Calu3 (cell line): Measurements from ENCODE around the gene SOX10. TPM values are rescaled to one million over a fixed set of nuclear protein-coding genes. Genes with fewer than 3 reads are reported as not detected.

ENCODE experiments used
- BruUV-seq: library from RNA; stranded (reverse); fragments of 400-500 nt; replicated peaks from 2 replicates; lab custom pipeline; 2021; lab: Mats Ljungman, UMichigan
- CTCF ChIA-PET: fragments of 300-600 bp; sonication (Branson Sonifier 250); formaldehyde crosslinking; loops from one replicate; lab custom pipeline; 2022; ENCODE audit warnings: antibody characterized with exemption; lab: Charles Lee
- DNase-seq: peaks from one replicate; pipeline ENCODE4 v3.0.0; 2022
- H3K27ac Mint-ChIP-seq: one replicate; pipeline ENCODE4 v1.8.0; 2022; ENCODE audit warnings: mixed read lengths; ENCODE audit not compliant: unreplicated experiment
- H3K27me3 Mint-ChIP-seq: one replicate; pipeline ENCODE4 v1.8.0; 2022; ENCODE audit warnings: mixed read lengths; ENCODE audit not compliant: unreplicated experiment
- H3K36me3 Mint-ChIP-seq: one replicate; pipeline ENCODE4 v1.8.0; 2022; ENCODE audit warnings: mild to moderate bottlenecking, moderate library complexity, mixed read lengths; ENCODE audit not compliant: insufficient read depth, unreplicated experiment
- H3K4me1 Mint-ChIP-seq: one replicate; pipeline ENCODE4 v1.8.0; 2022; ENCODE audit warnings: mild to moderate bottlenecking, low read depth, mixed read lengths; ENCODE audit not compliant: unreplicated experiment
- H3K4me3 Mint-ChIP-seq: one replicate; pipeline ENCODE4 v1.8.0; 2022; ENCODE audit warnings: mild to moderate bottlenecking, low read depth, moderate library complexity, mixed read lengths; ENCODE audit not compliant: unreplicated experiment
- H3K9me3 Mint-ChIP-seq: one replicate; pipeline ENCODE4 v1.8.0; 2022; ENCODE audit warnings: low read depth, mixed read lengths; ENCODE audit not compliant: unreplicated experiment
- CTCF ChIP-seq: fragments of 200-600 bp; IDR thresholded peaks from one replicate; pipeline ENCODE4 v1.8.0; 2022; ENCODE audit warnings: antibody characterized with exemption; ENCODE audit not compliant: unreplicated experiment
- intact Hi-C: fragments of 100-400 bp; cut with micrococcal nuclease; formaldehyde crosslinking; loops from one replicate; pipeline ENCODE4 v1.10.0; 2022; ENCODE audit not compliant: unreplicated experiment
- total RNA-seq: library from RNA; stranded (reverse); gene quantifications from 2 replicates; pipeline ENCODE4 v1.2.3, GENCODE V29; 2022

The SOX10 gene
- total RNA-seq, 1 experiment from 2014 or later: not detected

DNA sequence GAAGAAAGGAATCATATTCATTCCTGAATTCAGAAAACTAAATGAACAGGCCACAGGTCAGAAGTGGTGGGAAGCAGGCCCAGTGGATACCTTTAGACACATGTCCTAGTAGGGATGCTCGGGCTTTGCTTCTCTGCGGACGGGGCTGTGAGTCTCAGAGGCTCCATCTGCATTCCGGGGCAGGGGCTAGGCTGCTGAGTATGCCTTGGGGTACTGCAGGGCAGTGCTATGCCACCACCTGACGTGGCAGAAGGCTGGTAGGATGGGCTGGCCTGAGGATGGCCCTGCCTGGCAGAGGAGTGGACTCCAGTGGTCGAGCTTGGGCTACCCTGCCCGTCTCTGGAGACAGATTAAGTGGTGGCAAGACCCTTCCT, 40.5 kb downstream of the SOX10 start:
- peaks cover 60% of the 10 kb centered on the region for H3K36me3 Mint-ChIP-seq

DNA sequence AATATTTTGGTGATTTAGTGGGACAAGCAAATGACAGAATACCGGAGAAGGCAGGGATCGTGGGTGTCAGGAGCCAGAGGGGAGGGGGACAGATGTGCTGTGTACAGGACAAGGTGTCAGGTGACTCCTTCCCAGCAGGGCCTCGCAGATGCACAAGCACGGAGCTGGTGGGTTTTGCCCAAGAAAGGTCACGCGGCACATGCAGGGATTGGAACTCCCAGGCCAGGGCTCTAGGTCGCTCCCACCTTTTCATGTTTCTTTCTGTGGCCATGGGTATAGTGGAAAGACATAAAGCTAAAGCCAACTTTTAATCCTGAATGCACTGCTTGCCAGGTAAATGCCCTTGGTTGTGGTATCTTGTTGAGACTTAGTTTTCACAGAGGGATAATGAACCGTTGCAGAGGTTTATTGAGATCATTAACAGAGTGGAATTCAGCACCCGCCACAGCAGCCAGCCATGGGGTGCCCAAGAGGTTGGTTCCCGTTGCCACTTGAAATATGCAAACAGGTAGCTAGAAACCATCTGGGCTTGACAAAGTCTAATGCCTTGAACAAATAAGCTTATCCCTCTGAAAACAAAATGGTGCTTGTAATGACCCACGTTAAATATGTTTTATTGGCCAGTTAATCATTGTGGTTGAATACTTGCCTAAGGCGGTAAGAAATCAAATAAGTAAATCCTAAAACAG, 41.1 kb downstream of the SOX10 start:
- no peaks in the 10 kb centered on the region for H3K4me1 Mint-ChIP-seq
- H3K27me3 Mint-ChIP-seq: no peaks in the 10 kb centered on the region
- H3K27ac Mint-ChIP-seq: no peak overlapping the region
- H3K4me3 Mint-ChIP-seq: no peak overlapping the region
- intact Hi-C loops: no loop called here
- no peaks in the 10 kb centered on the region for H3K9me3 Mint-ChIP-seq
- H3K36me3 Mint-ChIP-seq: peaks cover 64% of the 10 kb centered on the region
- BruUV-seq: no TSS peak
- no peak for DNase-seq
- CTCF ChIA-PET: interaction anchor here (2.2 kb wide), 1 partner anchor 11 kb away, joined by 8 read pairs; the partner anchor contains the start of genes C22orf23 and POLR2F
- no peak for TF ChIP-seq CTCF

More for the DNA sequence above, 40.5 kb downstream of the SOX10 start:
- no peak for DNase-seq
- TSS peak; percentile 13 for BruUV-seq
- Mint-ChIP-seq H3K27me3 (no peaks in the 10 kb centered on the region), H3K9me3 (no peaks in the 10 kb centered on the region), H3K4me3 (no peak overlapping the region), H3K27ac (no peak overlapping the region), H3K4me1 (no peaks in the 10 kb centered on the region)
- intact Hi-C loops: no loop called here
- no peak for TF ChIP-seq CTCF
- CTCF ChIA-PET: interaction anchor here (2.2 kb wide), 1 partner anchor 10 kb away, joined by 8 read pairs; the partner anchor contains the start of genes C22orf23 and POLR2F

DNA sequence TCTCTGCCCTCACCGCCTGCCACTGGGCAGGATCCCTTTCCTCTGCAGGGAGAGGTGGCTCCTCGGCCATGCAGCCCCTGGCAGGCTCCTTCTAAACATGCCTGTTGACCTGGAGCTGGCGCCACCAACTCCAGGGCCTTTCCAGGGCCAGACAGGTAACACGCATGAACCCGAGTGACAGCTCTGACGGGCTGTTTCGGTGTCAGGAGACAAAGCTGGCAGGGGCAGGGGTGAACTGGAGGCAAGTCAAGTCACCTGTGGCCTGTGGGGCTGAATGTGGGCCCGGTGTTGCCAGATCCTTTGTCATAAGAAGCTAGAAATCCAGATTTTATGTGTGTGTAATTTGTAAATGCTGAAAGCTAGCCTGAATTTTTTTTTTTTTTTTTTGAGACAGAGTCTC, 42.2 kb downstream of the SOX10 start:
- intact Hi-C loops: no loop called here
- Mint-ChIP-seq H3K4me1 (no peaks in the 10 kb centered on the region), H3K36me3 (peaks cover 75% of the 10 kb centered on the region), H3K27ac (no peak overlapping the region), H3K4me3 (no peak overlapping the region), H3K9me3 (no peaks in the 10 kb centered on the region), H3K27me3 (no peaks in the 10 kb centered on the region)
- no peak for TF ChIP-seq CTCF
- no peak for DNase-seq
- no TSS peak for BruUV-seq
- CTCF ChIA-PET: no interaction called here

DNA sequence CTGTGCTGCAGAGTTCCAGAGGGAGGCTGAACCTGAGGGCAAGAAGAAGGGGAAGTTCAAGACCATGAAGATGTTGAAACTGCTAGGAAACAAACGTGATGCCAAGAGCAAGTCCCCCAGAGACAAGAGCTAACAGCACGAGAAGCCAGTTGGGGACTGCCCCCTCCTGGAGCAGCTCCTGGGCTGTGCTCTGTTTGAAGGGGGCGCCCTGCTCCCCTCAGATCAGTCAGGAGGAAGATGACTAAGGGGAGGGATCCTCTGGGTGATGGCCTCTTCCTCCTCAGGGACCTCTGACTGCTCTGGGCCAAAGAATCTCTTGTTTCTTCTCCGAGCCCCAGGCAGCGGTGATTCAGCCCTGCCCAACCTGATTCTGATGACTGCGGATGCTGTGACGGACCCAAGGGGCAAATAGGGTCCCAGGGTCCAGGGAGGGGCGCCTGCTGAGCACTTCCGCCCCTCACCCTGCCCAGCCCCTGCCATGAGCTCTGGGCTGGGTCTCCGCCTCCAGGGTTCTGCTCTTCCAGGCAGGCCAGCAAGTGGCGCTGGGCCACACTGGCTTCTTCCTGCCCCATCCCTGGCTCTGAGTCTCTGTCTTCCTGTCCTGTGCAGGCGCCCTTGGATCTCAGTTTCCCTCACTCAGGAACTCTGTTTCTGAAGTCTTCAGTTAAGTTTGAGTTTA, 43.5 kb downstream of the SOX10 start:
- CTCF ChIA-PET: interaction anchor here (0.5 kb wide), 1 partner anchor 712 kb away, joined by 5 read pairs; no protein-coding TSS in a partner anchor
- no peak for TF ChIP-seq CTCF
- no peak for DNase-seq
- Mint-ChIP-seq H3K4me1 (no peaks in the 10 kb centered on the region), H3K4me3 (no peak overlapping the region), H3K36me3 (peaks cover 82% of the 10 kb centered on the region), H3K27me3 (no peaks in the 10 kb centered on the region), H3K9me3 (no peaks in the 10 kb centered on the region), H3K27ac (no peak overlapping the region)
- intact Hi-C loops: no loop called here
- no TSS peak for BruUV-seq
